ENCODE data around the gene ALDH9A1.
"Not testable (repeated sequence)": the region's sequence is repeated elsewhere in the genome, so short reads cannot be mapped to it uniquely, and the experiment has no call there.

ALDH9A1 gene

GRCh38 chr1:165726841-165727240, 28.5 kb upstream of the ALDH9A1 start:
- no peak for DNase-seq (ENCODE audit: low spot score)
- TF ChIP-seq CTCF (IDR thresholded peaks at IDR 0.05): no peak

GRCh38 chr1:165726169-165726568, 27.8 kb upstream of the ALDH9A1 start:
- no peak for DNase-seq (ENCODE audit: low spot score)
- no peak overlapping the region for H3K27ac ChIP-seq
- TF ChIP-seq CTCF (IDR thresholded peaks at IDR 0.05): no peak
- H3K4me3 ChIP-seq: no peak overlapping the region

More at GRCh38 chr1:165726841-165727240, 28.5 kb upstream of the ALDH9A1 start:
- H3K4me3 ChIP-seq: no peak overlapping the region
- H3K27ac ChIP-seq: no peak overlapping the region

- peak; percentile 33 for TF ChIP-seq CTCF (IDR thresholded peaks at IDR 0.05)
- no peak for DNase-seq (ENCODE audit: low spot score)
- Histone ChIP-seq H3K27ac (no peak overlapping the region), H3K4me3 (no peak overlapping the region)
Measured at GRCh38 chr1:165717918-165718515, 19.7 kb upstream of the ALDH9A1 start.

- DNase-seq (ENCODE audit: low spot score); H3K4me3 ChIP-seq; H3K27ac ChIP-seq: not testable (repeated sequence)
Measured at GRCh38 chr1:165716265-165717051, 18.1 kb upstream of the ALDH9A1 start.

GRCh38 chr1:165712764-165713163, 14.4 kb upstream of the ALDH9A1 start:
- no peak for TF ChIP-seq CTCF (IDR thresholded peaks at IDR 0.05)
- DNase-seq (ENCODE audit: low spot score): no peak
- Histone ChIP-seq H3K27ac (no peak overlapping the region), H3K4me3 (no peak overlapping the region)

GRCh38 chr1:165707984-165708706, 9.8 kb upstream of the ALDH9A1 start:
- TF ChIP-seq CTCF (IDR thresholded peaks at IDR 0.05): no peak
- DNase-seq (ENCODE audit: low spot score): no peak

GRCh38 chr1:165703648-165704047, 5.3 kb upstream of the ALDH9A1 start:
- Histone ChIP-seq H3K4me3 (no peak overlapping the region), H3K27ac (no peak overlapping the region)
- TF ChIP-seq CTCF (IDR thresholded peaks at IDR 0.05): no peak
- no peak for DNase-seq (ENCODE audit: low spot score)

More at GRCh38 chr1:165707984-165708706, 9.8 kb upstream of the ALDH9A1 start:
- H3K4me3 ChIP-seq: no peak overlapping the region
- H3K27ac ChIP-seq: no peak overlapping the region

- not testable (repeated sequence) for DNase-seq (ENCODE audit: low spot score); H3K4me3 ChIP-seq
Measured at GRCh38 chr1:165701922-165702321, 3.6 kb upstream of the ALDH9A1 start.

More at GRCh38 chr1:165701922-165702321, 3.6 kb upstream of the ALDH9A1 start:
- not testable (repeated sequence) for H3K27ac ChIP-seq

All from coronary artery (tissue), 2 donors.